HG02571 (cell line): ENCODE results near the gene CDC42SE2.
"Not testable (repeated sequence)": the region's sequence is repeated elsewhere in the genome, so short reads cannot be mapped to it uniquely, and the experiment has no call there.

Experiments used
- ATAC-seq: cut with Tn5 transposase; IDR thresholded peaks from one replicate; pipeline ENCODE4 v1.9.1; 2021; ENCODE audit warnings: mild to moderate bottlenecking, moderate library complexity; ENCODE audit not compliant: unreplicated experiment

Gene CDC42SE2

DNA sequence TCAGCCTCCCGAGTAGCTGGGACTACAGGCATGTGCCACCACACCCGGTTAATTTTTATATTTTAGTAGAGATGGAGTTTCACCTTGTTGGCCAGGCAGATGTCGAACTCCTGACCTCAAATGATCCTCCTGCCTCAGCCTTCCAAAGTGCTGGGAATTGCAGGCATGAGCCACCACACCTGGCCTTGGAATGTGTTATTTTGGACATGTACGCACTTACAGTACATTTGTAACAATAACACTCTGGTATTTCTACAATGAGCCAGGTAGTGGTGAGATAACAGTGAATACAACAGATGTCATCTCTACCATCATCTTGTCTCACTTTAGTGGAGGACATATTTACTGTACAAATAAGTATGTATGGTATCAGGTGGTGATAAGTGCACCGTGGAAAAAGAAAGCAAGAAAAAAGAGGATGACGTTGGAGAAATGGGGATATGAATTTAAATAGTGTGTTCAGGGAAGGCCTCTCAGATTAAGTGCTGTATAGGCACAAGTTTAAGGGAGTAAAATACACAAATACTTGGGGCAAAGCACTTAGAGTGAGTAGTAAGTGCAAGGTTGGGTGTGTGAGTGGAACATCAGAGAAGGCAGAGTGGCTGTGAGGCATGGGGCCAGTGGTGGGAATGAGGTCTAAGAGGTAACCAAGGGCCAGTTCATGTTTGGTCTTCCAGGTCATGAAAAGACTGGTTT lies 100.1 kb downstream of the CDC42SE2 start:
- ATAC-seq, result no peak

DNA sequence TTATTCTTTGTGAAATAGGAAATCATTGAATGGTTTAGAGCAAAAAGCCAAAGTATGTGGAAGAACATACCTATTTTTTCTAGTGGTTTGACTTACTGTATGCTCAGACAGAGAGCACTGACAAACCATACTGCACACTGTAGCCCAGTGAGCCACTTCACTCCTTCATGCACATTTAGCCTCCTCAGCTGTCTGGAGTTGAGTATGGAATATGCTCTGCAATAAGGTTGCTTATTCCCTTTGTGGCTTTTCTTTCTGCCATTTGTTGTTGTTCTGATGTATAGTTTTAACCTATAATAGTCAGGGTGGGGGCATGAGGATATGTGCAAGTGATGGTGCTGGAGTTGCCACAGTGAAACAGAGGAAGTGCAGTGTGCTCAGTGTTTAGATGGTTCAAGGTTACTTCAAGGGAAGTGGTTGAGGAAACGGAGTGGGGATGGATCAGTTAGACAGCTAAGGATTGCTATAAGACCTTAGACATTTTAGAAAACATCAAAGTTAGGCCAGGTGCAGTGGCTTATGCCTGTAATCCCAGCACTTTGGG lies 100.7 kb downstream of the CDC42SE2 start:
- ATAC-seq, result no peak

DNA sequence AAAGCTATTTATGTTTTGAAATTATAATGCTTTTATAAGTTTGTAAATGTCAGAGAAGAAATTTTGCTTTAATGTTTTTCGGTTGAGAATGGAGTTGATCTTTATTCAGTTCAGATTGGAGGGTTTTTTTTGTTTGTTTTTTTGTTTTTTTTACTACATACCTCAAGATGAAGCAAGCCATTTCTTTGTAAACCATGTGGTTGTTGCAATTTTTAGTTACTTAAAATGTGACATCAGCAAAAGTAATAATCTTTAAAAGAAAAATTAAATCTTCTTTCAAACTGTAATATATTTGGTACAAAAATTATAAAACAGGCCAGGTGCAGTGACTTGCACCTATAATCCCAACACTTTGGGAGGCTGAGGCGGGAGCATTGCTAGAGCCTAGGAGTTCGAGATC lies 102.6 kb downstream of the CDC42SE2 start:
- no peak for ATAC-seq

DNA sequence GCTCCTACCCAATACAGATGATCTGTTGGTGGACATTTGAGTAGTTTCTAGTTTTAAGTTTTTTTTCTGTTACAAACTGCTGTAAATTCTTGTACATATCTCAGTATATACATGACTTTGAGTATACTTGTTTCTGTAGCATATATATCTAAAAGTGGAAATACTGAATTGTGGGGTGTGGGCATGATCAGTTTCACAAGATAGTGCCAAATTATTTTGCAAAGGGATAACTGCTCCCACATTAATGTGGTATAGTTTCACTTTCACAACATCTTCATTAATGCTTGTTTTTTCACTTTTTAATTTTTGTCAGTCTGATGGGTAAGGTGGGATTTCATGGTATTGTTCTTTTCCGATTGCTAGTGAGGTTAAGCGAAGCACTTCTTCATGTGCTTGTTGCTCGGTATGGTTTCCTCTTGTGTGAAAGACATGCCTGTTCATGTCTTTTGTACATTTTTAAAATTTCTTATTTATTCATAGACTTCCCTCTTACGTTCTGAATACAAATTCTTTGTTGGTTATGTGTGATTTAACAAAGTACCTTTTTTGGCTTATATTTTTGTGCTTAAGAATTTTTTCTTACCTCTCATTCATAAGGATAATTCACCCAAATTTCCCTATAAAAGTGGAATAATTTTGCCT lies 103.5 kb downstream of the CDC42SE2 start:
- ATAC-seq, result no peak

DNA sequence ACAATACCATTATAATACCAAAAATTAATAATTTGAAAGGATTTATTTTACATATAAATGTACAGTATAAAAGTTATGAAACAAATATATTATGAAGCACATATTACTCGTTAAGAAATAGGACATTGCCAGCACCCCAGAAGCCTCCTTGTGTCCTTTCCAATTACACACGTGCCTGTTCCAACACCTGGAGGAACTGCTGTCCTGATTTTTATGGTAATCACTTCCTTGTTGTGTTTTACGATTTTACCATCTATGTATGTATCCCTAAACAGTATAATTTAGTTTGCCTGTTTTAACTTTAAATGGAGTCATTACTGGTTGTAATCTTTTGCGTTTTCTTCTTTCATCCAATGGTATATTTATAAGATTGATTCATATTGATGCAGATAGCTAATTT lies 105.0 kb downstream of the CDC42SE2 start:
- ATAC-seq, result no peak

DNA sequence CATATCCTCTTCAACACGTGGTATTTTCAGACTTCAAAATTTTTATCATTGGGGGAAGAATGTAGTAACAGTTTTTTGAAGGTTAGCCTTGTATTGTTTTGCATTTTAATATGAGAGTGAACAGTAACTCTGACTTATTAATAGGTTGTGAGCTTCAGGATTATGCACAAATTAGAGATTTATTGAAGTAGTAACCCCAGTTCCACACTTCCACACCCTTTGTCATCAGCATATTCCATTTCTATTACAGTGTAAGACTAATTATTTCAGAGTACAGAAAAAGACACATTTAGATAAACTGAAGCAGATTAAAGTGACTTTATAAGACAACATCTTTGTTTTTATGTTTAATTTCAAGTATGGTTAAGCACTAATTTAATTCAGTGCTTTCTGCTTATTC lies 105.7 kb downstream of the CDC42SE2 start:
- no peak for ATAC-seq

DNA sequence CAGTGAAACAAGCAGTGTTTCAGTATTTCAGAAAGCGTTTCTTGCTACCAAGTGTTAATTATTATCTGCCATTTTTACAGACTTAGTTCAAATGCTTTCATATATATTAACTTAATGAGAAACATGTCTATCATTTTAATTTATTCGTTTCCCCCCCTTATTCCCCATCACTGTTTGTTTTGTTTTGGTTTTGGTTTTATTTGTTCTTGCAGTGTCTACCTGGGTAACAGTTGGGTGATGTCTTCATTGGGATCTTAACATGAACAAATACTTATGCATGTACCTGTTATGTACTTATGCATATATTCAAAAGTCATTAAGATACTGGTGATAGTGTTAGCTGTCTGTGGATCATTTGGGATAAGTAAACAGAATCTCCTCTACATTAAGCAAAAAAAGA lies 108.0 kb downstream of the CDC42SE2 start:
- no peak for ATAC-seq

DNA sequence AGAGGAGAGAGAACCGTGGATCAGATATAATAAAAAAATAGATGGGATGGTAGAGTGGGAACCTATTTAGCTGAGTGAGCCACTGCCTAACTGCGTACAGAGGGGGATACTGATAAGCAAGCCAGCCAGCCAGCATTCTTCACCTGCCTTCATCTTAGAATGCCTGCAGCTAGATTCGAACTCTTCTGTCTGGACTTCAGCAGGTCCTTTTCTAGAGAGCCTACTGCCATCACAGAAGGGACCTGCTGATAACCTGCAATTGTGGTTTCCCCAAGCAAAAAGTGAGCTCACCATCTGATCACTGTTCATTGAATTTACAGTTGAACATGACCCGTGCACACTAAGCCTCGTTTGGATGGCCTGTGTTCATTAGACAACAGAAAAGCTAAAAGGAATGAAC lies 109.4 kb downstream of the CDC42SE2 start:
- ATAC-seq, result no peak

DNA sequence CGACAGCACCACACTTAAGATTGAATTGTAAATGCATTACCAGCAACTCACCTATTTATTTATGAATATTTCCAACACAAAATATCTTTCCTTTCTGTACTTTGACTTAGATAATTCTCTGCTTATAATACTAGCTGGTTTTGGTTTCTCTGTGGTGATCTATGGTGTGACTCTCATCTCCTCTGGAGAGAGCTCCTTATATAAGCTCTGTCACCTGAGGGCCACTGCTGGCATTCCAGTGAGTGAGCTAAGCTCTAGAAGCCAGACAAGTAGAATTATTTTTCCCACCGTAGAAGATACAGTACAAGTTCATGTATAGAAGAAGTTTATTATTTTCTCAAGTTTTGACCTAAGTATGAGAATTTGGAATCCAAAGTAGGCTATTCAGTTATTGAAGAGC lies 111.5 kb downstream of the CDC42SE2 start:
- ATAC-seq, result no peak

DNA sequence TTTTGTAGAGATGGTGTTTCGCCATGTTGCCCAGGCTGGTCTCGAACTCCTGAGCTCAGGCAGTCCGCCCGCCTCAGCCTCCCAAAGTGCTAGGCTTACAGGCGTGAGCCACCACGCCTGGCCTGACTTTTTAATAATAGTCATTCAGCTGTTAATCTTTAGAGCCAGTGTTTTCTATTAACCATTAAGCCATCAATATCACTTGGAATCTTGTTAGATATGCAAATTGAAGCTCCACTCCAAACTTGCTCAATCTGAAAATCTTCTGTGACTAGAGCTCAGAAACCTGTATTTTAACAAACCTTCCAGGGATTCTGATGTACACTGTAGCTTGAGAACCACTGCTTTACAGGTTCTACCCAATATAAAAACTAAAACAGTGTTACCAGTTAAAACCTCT lies 113.5 kb downstream of the CDC42SE2 start:
- no peak for ATAC-seq

DNA sequence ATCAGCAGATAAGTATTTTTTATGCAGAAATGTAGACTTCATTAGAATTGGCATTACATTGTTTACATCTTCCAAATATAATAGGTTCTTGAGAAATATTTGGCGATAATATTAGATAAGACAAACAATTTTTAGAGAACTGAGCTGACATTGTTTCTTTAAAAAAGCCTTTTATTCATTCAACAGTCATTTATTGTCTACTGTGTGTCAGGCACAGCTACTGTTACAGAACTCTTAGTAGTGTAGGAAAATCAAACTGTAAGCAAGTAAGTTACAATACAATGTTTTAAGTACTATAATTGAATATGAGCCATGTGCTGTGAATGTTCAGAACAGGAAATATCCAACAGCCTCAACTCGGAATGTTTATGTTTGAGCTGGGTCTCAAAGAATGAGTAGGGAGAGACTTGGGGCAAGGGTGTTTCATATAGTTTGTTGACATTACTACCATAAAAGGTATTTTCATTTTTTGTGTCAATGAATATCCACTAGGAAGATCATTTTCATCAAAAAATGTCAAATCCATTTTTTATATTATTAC lies 114.0 kb downstream of the CDC42SE2 start:
- ATAC-seq, result no peak

DNA sequence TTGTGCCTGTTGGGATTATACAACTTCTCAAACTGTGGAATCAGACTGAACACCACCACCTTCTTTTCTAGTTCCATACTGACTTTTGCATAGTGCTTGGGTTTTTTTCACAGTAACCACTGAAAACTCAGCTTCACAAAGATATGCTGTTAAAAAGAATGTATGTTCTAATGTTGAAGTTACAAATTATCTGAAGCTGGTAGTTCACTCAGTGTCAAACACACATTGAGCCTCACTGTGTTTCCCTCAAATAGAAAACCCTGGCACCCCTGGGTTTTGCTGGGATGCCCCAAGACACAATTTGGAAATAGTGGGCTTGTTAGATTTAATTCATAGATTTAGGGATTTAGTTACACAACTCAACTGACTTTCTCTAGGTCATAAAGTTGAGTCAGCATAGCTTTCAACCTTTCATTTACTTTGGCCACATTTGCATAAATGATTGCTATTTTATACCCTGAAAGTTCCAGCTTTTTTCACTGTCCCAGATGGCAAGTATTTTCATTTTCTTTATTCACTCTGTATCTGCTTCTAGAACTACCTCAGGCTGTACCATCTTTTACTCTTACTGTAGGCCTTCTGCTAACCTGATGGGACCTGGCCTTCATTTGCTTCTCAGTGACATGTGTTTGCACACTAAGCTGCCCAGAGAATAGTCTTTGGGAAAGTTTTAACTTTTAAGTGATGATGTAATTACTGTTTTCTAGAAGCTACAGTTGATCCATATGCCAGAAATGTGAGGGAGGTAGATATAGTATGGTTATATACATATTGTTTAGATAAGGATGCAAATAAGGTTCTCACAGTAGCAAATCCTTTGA lies 115.1 kb downstream of the CDC42SE2 start:
- peak; percentile 36 for ATAC-seq

DNA sequence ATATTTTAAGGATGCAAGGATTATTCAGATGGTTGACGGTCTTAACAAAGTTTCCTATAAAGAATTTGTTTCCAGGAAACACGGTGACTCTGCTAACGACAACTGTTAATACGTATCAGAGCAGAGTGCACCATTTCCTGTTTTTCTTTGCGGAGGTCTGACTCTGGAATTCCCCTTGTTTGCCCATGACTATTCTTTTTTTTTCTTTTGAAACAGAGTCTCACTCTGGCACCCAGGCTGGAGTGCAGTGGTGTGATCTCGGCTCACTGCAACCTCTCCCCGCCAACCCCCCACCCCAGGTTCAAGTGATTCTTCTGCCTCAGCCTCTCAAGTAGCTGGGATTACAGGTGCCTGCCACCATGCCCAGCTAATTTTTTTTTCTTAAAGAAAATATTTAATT lies 115.9 kb downstream of the CDC42SE2 start:
- ATAC-seq, result peak; percentile 39

DNA sequence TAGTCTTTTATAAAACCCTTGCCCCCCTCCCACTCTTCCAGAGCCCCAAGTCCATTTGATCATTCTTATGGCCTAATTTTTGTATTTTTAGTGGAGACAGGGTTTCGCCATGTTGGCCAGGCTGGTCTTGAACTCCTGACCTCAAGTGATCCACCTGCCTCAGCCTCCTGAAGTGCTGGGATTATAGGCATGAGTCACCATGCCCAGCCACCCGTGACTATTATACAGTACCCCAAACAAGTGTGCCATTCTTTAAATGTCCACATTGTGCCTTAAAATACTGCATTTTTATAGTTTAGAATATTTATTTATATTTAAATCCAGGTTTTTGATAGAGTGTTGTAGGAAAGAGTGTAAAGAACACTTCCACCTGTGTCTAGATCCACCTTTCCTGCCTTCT lies 116.4 kb downstream of the CDC42SE2 start:
- not testable (repeated sequence) for ATAC-seq

DNA sequence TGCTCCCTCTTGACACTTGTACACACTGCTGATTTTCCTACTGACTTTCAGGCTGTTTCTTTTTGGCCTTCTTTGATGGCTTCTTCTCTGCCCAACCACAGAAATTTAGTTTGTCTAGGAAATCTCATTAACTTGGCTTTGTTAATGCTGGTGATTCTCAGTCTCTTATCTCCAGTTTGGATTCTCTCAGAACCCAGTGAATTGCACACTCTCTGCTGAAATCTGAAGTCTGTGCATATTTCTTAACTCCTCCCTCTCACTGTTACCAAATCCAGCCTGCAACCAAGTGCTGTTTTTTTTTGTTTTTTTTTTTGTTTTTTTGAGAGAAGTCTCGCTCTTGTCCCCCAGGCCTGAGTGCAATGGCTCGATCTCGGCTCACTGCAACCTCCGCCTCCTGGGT lies 117.2 kb downstream of the CDC42SE2 start:
- ATAC-seq, result no peak

DNA sequence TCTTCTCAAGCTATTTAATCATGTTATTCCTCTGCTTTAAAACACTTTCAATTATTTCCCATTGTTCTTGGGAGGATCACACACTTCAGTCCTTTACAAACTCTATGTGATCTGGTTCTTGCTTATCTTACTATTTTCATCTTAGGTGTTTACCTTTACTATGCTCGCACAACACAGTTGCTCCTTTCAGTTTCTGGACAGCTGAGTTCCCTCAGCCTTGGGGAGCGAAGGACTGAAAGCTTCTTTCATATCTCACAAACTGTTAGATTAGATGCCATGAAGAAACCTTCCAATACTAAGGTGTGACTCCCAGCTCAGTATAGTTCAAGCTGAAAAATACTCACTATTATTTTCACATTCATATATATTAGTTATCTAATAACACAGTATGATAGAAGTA lies 117.9 kb downstream of the CDC42SE2 start:
- peak; percentile 47 for ATAC-seq

DNA sequence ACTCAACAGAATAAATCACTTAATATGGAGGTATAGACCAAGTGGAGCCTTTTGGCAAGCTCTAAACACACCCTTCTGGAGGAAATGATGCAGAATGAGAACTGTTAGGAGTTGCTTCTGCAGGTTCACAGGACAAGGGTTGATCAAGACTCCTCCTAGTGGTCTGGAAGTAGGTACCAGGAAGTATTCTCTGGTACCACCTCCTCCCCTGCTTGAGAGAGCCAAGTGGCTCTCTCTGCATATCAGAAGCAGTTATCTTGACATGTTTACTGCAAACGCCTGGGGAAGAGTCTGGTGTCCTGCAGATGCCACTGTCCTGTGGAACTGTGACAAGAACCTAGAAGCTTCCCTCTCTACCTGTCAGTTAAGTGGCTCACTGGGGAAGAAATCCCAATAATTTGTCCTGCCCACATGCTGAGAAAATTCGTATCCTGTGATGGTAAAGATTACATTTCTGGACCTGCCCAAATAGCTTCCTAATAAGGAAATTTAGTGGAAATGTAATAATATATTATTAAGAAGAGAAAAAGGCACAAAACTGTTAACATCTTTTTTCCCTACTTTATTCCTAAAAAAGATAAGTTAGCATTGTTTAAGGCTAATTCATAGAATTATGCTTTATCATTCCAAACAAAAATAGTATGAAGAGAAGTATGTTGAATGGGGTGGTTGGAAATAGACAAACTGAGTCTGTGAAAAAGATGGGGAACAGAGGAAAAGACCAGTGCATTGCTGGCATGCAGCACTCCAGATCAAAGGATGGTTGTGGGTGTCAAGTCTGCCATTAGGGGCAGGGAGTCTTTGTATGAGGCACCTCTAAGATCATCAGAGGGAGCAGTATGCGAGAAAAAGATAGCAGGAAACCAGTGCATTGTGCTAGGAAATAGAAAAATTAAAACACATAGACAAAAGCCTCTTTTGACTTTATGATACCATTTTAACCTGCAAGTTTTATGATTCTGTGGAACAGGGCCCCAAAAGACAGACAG lies 118.8 kb downstream of the CDC42SE2 start:
- peak; percentile 43 for ATAC-seq

DNA sequence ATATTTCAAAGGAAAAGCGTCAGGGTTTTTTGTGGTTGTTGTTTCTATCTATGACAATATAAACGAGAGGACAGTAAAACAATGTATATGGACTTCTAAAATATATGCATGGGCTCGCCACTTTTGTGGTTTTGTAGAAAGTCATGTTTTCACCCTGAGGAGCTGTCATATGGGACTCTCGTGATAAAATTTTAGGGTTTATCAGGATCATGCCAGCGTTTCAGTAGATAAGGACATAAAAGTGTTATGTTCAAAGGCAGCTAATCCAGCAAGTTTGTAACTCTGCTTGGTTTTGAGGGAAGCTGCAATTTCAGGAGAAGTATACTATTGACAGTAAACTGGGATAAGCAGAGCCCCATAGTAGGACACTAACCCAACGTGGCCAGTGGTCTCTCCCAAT lies 120.3 kb downstream of the CDC42SE2 start:
- no peak for ATAC-seq

DNA sequence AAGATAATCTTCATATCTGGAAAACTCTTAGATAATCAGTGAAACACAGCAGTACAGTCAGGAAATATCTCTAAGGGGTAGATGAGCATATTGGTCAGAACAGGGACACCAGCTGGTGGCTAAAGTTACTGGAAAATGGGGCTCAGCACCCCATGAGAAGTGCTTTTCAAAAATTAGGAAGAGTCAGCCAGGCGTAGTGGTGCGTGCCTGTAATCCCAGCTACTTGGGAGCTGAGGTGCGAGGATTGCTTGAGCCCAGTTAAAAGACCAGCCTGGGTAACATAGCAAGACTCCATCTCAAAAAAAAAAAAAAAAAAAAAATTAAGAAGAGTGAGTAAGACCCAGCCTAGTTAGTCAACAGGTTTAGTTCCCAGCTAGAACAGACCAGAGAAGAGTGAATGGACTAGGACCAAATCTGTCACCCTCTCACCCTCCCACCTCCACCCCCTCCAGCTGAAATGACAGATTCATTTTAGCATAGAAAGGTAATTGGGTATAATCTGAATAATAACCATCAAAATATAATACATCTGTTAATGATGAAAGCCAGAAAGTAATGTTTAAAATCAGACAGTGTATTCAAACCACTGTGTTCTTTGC lies 120.9 kb downstream of the CDC42SE2 start:
- no peak for ATAC-seq

DNA sequence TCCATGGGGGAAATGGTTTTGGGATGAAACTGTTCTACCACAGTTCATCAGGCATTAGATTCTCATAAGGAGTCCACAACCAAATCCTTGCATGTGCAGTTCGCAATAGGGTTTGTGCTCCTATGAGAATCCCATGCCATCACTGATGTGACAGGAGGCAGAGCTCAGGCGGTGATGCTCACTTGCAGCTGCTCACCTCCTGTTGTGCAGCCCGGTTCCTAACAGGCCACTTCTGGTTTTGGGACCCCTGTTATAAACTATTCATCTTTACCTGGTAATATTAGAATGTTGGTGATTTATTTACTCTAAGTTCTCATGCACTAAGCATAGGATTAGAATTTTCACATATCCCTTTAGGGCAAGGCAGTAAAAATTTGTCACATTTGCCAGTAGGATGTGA lies 122.3 kb downstream of the CDC42SE2 start:
- no peak for ATAC-seq
